ENCODE results near the gene DNAJC1.
"Not testable (repeated sequence)": the region's sequence is repeated elsewhere in the genome, so short reads cannot be mapped to it uniquely, and the experiment has no call there.

The DNAJC1 gene

GRCh38 chr10:21825345-21825744 lies 178.2 kb downstream of the DNAJC1 start:
- Histone ChIP-seq H3K27me3 (ENCODE audit: control insufficient read depth, low read length) (no peaks in the 10 kb centered on the region), H3K9me3 (ENCODE audit: control insufficient read depth, insufficient read depth, low read length) (0 out of 2 replicates have a peak, but pooled peaks cover 5% of the 10 kb centered on the region), H3K9me2 (replicated peaks; ENCODE audit: control insufficient read depth, low read length) (no peaks in the 10 kb centered on the region), H3K27ac (ENCODE audit: low read depth, low read length) (no peak overlapping the region), H3K79me2 (ENCODE audit: control insufficient read depth, low read length) (no peaks in the 10 kb centered on the region), H3K4me2 (ENCODE audit: low read length) (no peak overlapping the region), H3K4me3 (ENCODE audit: low read length) (no peak overlapping the region), H3F3A (ENCODE audit: control insufficient read depth, insufficient read depth) (no peaks in the 10 kb centered on the region), H4K20me1 (ENCODE audit: control insufficient read depth, insufficient read depth, low read depth, low read length) (no peaks in the 10 kb centered on the region), H3K4me1 (ENCODE audit: control insufficient read depth, low read length) (no peaks in the 10 kb centered on the region), H3K36me3 (ENCODE audit: control insufficient read depth, low read length) (no peaks in the 10 kb centered on the region)
- no peak for TF ChIP-seq EZH2phosphoT487 (IDR thresholded peaks at IDR 0.05; ENCODE audit: borderline replicate concordance, low read length)
- TF ChIP-seq CTCF (IDR thresholded peaks at IDR 0.05; ENCODE audit: low read depth, low read length, poor library complexity, severe bottlenecking) = no peak

GRCh38 chr10:21824409-21824808 lies 179.1 kb downstream of the DNAJC1 start:
- no peaks in the 10 kb centered on the region for H3K9me2 ChIP-seq (replicated peaks; ENCODE audit: control insufficient read depth, low read length)
- H4K20me1 ChIP-seq (ENCODE audit: control insufficient read depth, insufficient read depth, low read depth, low read length) = no peaks in the 10 kb centered on the region

GRCh38 chr10:21823617-21824016 lies 179.9 kb downstream of the DNAJC1 start:
- Histone ChIP-seq H3K36me3 (ENCODE audit: control insufficient read depth, low read length) (no peaks in the 10 kb centered on the region), H3K9me2 (replicated peaks; ENCODE audit: control insufficient read depth, low read length) (no peaks in the 10 kb centered on the region), H3K4me2 (ENCODE audit: low read length) (no peak overlapping the region), H3F3A (ENCODE audit: control insufficient read depth, insufficient read depth) (no peaks in the 10 kb centered on the region), H3K27me3 (ENCODE audit: control insufficient read depth, low read length) (no peaks in the 10 kb centered on the region), H3K27ac (ENCODE audit: low read depth, low read length) (no peak overlapping the region), H3K9me3 (ENCODE audit: control insufficient read depth, insufficient read depth, low read length) (no peaks in the 10 kb centered on the region), H3K4me3 (ENCODE audit: low read length) (no peak overlapping the region), H4K20me1 (ENCODE audit: control insufficient read depth, insufficient read depth, low read depth, low read length) (no peaks in the 10 kb centered on the region), H3K79me2 (ENCODE audit: control insufficient read depth, low read length) (no peaks in the 10 kb centered on the region), H3K4me1 (ENCODE audit: control insufficient read depth, low read length) (no peaks in the 10 kb centered on the region)
- TF ChIP-seq EZH2phosphoT487 (IDR thresholded peaks at IDR 0.05; ENCODE audit: borderline replicate concordance, low read length) = no peak

More at GRCh38 chr10:21824409-21824808, 179.1 kb downstream of the DNAJC1 start:
- H3K4me1 ChIP-seq (ENCODE audit: control insufficient read depth, low read length) = no peaks in the 10 kb centered on the region
- H3K27ac ChIP-seq (ENCODE audit: low read depth, low read length) = no peak overlapping the region
- no peak overlapping the region for H3K4me3 ChIP-seq (ENCODE audit: low read length)
- no peaks in the 10 kb centered on the region for H3K9me3 ChIP-seq (ENCODE audit: control insufficient read depth, insufficient read depth, low read length)
- H3K36me3 ChIP-seq (ENCODE audit: control insufficient read depth, low read length) = no peaks in the 10 kb centered on the region
- no peaks in the 10 kb centered on the region for H3K27me3 ChIP-seq (ENCODE audit: control insufficient read depth, low read length)
- no peaks in the 10 kb centered on the region for H3F3A ChIP-seq (ENCODE audit: control insufficient read depth, insufficient read depth)
- no peak overlapping the region for H3K4me2 ChIP-seq (ENCODE audit: low read length)
- no peaks in the 10 kb centered on the region for H3K79me2 ChIP-seq (ENCODE audit: control insufficient read depth, low read length)
- TF ChIP-seq EZH2phosphoT487 (IDR thresholded peaks at IDR 0.05; ENCODE audit: borderline replicate concordance, low read length) (no peak), CTCF (IDR thresholded peaks at IDR 0.05; ENCODE audit: low read depth, low read length, poor library complexity, severe bottlenecking) (no peak)

GRCh38 chr10:21822273-21822672 lies 181.3 kb downstream of the DNAJC1 start:
- H4K20me1 ChIP-seq (ENCODE audit: control insufficient read depth, insufficient read depth, low read depth, low read length); H3K9me3 ChIP-seq (ENCODE audit: control insufficient read depth, insufficient read depth, low read length); H3K4me2 ChIP-seq (ENCODE audit: low read length); H3K36me3 ChIP-seq (ENCODE audit: control insufficient read depth, low read length); H3F3A ChIP-seq (ENCODE audit: control insufficient read depth, insufficient read depth); H3K27me3 ChIP-seq (ENCODE audit: control insufficient read depth, low read length); H3K4me3 ChIP-seq (ENCODE audit: low read length); H3K9me2 ChIP-seq (replicated peaks; ENCODE audit: control insufficient read depth, low read length); H3K27ac ChIP-seq (ENCODE audit: low read depth, low read length); H3K4me1 ChIP-seq (ENCODE audit: control insufficient read depth, low read length); H3K79me2 ChIP-seq (ENCODE audit: control insufficient read depth, low read length): not testable (repeated sequence)
